Urinary bladder (tissue), 4 donors: ENCODE results near the gene EXOC4. TPM values are rescaled to one million over a fixed set of nuclear protein-coding genes. Genes with fewer than 3 reads are reported as not detected.

ENCODE experiments used
- DNase-seq: peaks from one replicate; pipeline ENCODE4 v3.0.0-alpha.2; 2015; ENCODE audit errors: extremely low spot score
- H3K27ac ChIP-seq: one replicate; pipeline ENCODE4 v1.5.1; 2013; ENCODE audit warnings: low read depth, mild to moderate bottlenecking, moderate library complexity
- H3K36me3 ChIP-seq: one replicate; pipeline ENCODE4 v1.6.1; 2013; ENCODE audit warnings: mild to moderate bottlenecking, moderate library complexity; ENCODE audit not compliant: insufficient read depth
- H3K4me1 ChIP-seq: one replicate; pipeline ENCODE4 v1.6.1; 2013; ENCODE audit warnings: mild to moderate bottlenecking, moderate library complexity; ENCODE audit not compliant: insufficient read depth
- H3K4me3 ChIP-seq: one replicate; pipeline ENCODE4 v1.5.1; 2013; ENCODE audit warnings: low read depth, low read length
- WGBS: extraction: QIAGEN DNeasy Blood & Tissue Kit; methylation state at CpG from one replicate; pipeline ENCODE4 v1.1.7; 2013; 5-methylcytosine and 5-hydroxymethylcytosine counted together
- polyA plus RNA-seq: library from polyadenylated mRNA; stranded (reverse); fragments of 200-250 nt; gene quantifications from one replicate; pipeline ENCODE4 v1.2.3, GENCODE V29; 2013
- total RNA-seq: library from RNA; depleted of rRNA; stranded (reverse); fragments of >200 nt; gene quantifications from one replicate; pipeline ENCODE4 v1.2.3, GENCODE V29; 2014
- donor health status: healthy with polysubstance abuse.
- donor health status: healthy.

Gene EXOC4
- total and polyA plus RNA-seq, 2 donors = 31.0 to 163 TPM

- no peak overlapping the region for H3K27ac ChIP-seq
- 97% methylated on average over 4 of the region's 4 CpGs for WGBS
- no peaks in the 10 kb centered on the region for H3K4me1 ChIP-seq
- DNase-seq = peak; percentile 10
- H3K36me3 ChIP-seq = no peaks in the 10 kb centered on the region
- H3K4me3 ChIP-seq = no peak overlapping the region
Measured at GRCh38 chr7:134009314-134010110, 756.6 kb downstream of the EXOC4 start.

- Histone ChIP-seq H3K4me3 (no peak overlapping the region), H3K27ac (no peak overlapping the region), H3K4me1 (no peaks in the 10 kb centered on the region), H3K36me3 (no peaks in the 10 kb centered on the region)
- no peak for DNase-seq
- 94% methylated on average over 1 of the region's 1 CpG for WGBS
Measured at GRCh38 chr7:134013249-134013648, 760.4 kb downstream of the EXOC4 start.

GRCh38 chr7:134014935-134015334, 762.1 kb downstream of the EXOC4 start:
- no peak for DNase-seq
- WGBS = 98% methylated on average over 3 of the region's 3 CpGs
- H3K36me3 ChIP-seq = no peaks in the 10 kb centered on the region
- no peaks in the 10 kb centered on the region for H3K4me1 ChIP-seq
- no peak overlapping the region for H3K27ac ChIP-seq
- no peak overlapping the region for H3K4me3 ChIP-seq

- peak; percentile 6 for DNase-seq
- 59% methylated on average over 4 of the region's 4 CpGs for WGBS
- H3K4me3 ChIP-seq = no peak overlapping the region
- no peak overlapping the region for H3K27ac ChIP-seq
- H3K4me1 ChIP-seq = no peaks in the 10 kb centered on the region
- H3K36me3 ChIP-seq = no peaks in the 10 kb centered on the region
Measured at GRCh38 chr7:134016223-134016941, 763.5 kb downstream of the EXOC4 start.

GRCh38 chr7:134016942-134017303, 764.0 kb downstream of the EXOC4 start:
- no peak overlapping the region for H3K27ac ChIP-seq
- H3K4me1 ChIP-seq = no peaks in the 10 kb centered on the region
- WGBS = 85% methylated on average over 3 of the region's 3 CpGs
- DNase-seq = no peak
- no peaks in the 10 kb centered on the region for H3K36me3 ChIP-seq
- H3K4me3 ChIP-seq = no peak overlapping the region

GRCh38 chr7:134018306-134018705, 765.4 kb downstream of the EXOC4 start:
- DNase-seq = no peak
- 92% methylated on average over 3 of the region's 3 CpGs for WGBS

GRCh38 chr7:134019251-134019650, 766.4 kb downstream of the EXOC4 start:
- Histone ChIP-seq H3K4me3 (no peak overlapping the region), H3K4me1 (no peaks in the 10 kb centered on the region), H3K27ac (no peak overlapping the region), H3K36me3 (no peaks in the 10 kb centered on the region)
- DNase-seq = no peak
- 77% methylated on average over 2 of the region's 2 CpGs for WGBS

More at GRCh38 chr7:134018306-134018705, 765.4 kb downstream of the EXOC4 start:
- H3K4me3 ChIP-seq = no peak overlapping the region
- H3K27ac ChIP-seq = no peak overlapping the region
- no peaks in the 10 kb centered on the region for H3K36me3 ChIP-seq
- H3K4me1 ChIP-seq = no peaks in the 10 kb centered on the region

GRCh38 chr7:134021836-134022235, 769.0 kb downstream of the EXOC4 start:
- Histone ChIP-seq H3K27ac (no peak overlapping the region), H3K4me1 (no peaks in the 10 kb centered on the region), H3K4me3 (no peak overlapping the region), H3K36me3 (no peaks in the 10 kb centered on the region)
- no peak for DNase-seq
- WGBS = 100% methylated on average over 1 of the region's 1 CpG

GRCh38 chr7:134022286-134022911, 769.5 kb downstream of the EXOC4 start:
- 69% methylated on average over 1 of the region's 1 CpG for WGBS
- no peaks in the 10 kb centered on the region for H3K36me3 ChIP-seq
- no peak overlapping the region for H3K27ac ChIP-seq
- H3K4me3 ChIP-seq = no peak overlapping the region
- no peak for DNase-seq
- no peaks in the 10 kb centered on the region for H3K4me1 ChIP-seq

- no peaks in the 10 kb centered on the region for H3K4me1 ChIP-seq
- DNase-seq = no peak
Measured at GRCh38 chr7:134024739-134025138, 771.9 kb downstream of the EXOC4 start.

GRCh38 chr7:134028853-134029252, 776.0 kb downstream of the EXOC4 start:
- no peak for DNase-seq
- Histone ChIP-seq H3K36me3 (peaks cover 2% of the 10 kb centered on the region), H3K4me1 (no peaks in the 10 kb centered on the region), H3K4me3 (no peak overlapping the region), H3K27ac (no peak overlapping the region)
- 89% methylated on average over 4 of the region's 4 CpGs for WGBS

More at GRCh38 chr7:134024739-134025138, 771.9 kb downstream of the EXOC4 start:
- 70% methylated on average over 2 of the region's 2 CpGs for WGBS
- H3K36me3 ChIP-seq = peaks cover 2% of the 10 kb centered on the region
- no peak overlapping the region for H3K27ac ChIP-seq
- no peak overlapping the region for H3K4me3 ChIP-seq

- no peak for DNase-seq
- no peaks in the 10 kb centered on the region for H3K4me1 ChIP-seq
- H3K36me3 ChIP-seq = peaks cover 2% of the 10 kb centered on the region
- 88% methylated on average over 1 of the region's 1 CpG for WGBS
- H3K27ac ChIP-seq = no peak overlapping the region
- no peak overlapping the region for H3K4me3 ChIP-seq
Measured at GRCh38 chr7:134029743-134030142, 776.9 kb downstream of the EXOC4 start.

- Histone ChIP-seq H3K4me3 (no peak overlapping the region), H3K4me1 (no peaks in the 10 kb centered on the region), H3K36me3 (peaks cover 2% of the 10 kb centered on the region), H3K27ac (no peak overlapping the region)
- DNase-seq = no peak
- WGBS = 68% methylated on average over 9 of the region's 9 CpGs
Measured at GRCh38 chr7:134030460-134030865, 777.6 kb downstream of the EXOC4 start.
